Choroid plexus epithelial cell (primary cell): Measurements from ENCODE around the gene SLC16A10.
"Not testable (repeated sequence)": the region's sequence is repeated elsewhere in the genome, so short reads cannot be mapped to it uniquely, and the experiment has no call there.

ENCODE experiments used
- DNase-seq: peaks from one replicate; pipeline ENCODE4 v3.0.0-alpha.2; 2010; ENCODE audit warnings: low read depth
- H3K4me3 ChIP-seq: 2 replicates; pipeline ENCODE4 v1.5.1; 2011; ENCODE audit warnings: low read depth, mild to moderate bottlenecking, control low read depth, low read length, moderate library complexity
- TF ChIP-seq, protein P1 (sequence below): conservative IDR thresholded peaks from 2 replicates; pipeline ENCODE4 v1.5.1; 2011; ENCODE audit warnings: low read depth, mild to moderate bottlenecking, control low read depth, inconsistent platforms, low read length, moderate library complexity

The SLC16A10 gene

DNA sequence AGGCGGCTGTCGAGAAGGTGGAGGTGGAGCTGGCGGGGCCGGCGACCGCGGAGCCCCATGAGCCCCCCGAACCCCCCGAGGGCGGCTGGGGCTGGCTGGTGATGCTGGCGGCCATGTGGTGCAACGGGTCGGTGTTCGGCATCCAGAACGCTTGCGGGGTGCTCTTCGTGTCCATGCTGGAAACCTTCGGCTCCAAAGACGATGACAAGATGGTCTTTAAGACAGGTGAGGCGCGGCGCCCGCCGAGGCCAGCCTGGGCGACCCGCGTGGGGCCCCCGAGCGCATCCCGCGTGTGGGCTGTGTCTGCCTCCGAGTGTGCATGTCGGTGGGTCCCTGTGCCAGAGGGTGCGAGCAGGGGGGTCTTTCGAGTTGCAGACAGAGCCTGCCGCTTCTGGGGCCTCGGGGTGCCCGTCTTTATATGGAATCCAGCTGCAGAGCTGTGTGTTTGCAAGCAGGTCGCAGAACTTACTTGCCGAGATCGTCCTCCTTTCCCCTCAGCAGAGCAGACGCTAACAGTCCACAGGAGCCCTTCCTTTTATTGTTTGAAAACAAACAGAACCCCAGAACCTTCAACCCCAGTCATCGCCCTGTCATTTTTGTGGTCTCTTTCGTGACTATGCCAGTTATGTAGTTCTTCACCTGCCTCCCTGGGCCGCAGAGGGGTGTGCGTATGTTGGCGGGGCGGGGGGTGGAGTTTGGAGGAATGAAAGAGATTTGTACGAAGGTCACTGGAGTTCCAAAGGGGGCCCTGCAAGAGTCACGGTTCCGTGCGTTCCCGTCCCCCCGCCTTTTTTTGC lies 766 bp downstream of the SLC16A10 start:
- H3K4me3 ChIP-seq, result peak overlapping the region; percentile 56
- TF ChIP-seq, protein P1, sequence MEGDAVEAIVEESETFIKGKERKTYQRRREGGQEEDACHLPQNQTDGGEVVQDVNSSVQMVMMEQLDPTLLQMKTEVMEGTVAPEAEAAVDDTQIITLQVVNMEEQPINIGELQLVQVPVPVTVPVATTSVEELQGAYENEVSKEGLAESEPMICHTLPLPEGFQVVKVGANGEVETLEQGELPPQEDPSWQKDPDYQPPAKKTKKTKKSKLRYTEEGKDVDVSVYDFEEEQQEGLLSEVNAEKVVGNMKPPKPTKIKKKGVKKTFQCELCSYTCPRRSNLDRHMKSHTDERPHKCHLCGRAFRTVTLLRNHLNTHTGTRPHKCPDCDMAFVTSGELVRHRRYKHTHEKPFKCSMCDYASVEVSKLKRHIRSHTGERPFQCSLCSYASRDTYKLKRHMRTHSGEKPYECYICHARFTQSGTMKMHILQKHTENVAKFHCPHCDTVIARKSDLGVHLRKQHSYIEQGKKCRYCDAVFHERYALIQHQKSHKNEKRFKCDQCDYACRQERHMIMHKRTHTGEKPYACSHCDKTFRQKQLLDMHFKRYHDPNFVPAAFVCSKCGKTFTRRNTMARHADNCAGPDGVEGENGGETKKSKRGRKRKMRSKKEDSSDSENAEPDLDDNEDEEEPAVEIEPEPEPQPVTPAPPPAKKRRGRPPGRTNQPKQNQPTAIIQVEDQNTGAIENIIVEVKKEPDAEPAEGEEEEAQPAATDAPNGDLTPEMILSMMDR, result no peak
- DNase-seq, result peak; percentile 28

DNA sequence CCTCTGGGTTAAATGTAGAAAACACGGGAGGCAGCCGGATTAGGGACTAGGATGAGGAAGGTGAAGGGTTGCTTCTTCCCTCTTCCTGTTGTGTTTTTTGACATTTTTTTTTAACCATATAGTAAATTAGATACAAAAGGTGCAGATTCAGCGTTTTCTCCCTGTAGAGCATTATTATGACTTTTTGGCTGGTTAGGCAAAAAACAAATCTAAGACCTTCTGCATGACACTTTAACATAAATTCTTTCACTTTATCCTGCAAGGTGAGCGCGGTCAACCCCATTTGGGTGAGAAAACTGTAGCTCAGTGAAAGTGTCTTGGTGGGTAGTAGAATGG lies 1.3 kb downstream of the SLC16A10 start:
- DNase-seq, result no peak
- TF ChIP-seq, protein P1, result no peak
- peak overlapping the region; percentile 56 for H3K4me3 ChIP-seq

DNA sequence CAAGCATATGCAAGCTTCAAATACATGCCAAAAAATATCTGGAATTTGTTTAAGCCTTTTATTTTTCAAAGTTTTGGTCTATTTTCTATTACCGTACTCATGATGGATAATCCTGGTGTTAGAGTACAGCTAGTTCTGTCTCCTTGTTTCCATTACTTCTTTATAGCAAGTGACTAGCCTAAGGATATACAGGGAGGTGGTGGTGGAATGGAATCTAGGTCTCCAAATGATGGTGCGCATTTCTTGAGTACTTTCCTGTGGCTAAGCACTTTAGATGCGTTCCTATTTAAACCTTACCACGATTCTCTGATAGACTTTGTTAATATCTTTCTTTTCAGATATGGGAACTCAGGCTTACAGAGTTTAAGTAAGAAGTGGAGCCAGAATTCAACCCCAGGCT lies 3.5 kb downstream of the SLC16A10 start:
- H3K4me3 ChIP-seq, result no peak overlapping the region
- DNase-seq, result no peak
- TF ChIP-seq, protein P1, result no peak

DNA sequence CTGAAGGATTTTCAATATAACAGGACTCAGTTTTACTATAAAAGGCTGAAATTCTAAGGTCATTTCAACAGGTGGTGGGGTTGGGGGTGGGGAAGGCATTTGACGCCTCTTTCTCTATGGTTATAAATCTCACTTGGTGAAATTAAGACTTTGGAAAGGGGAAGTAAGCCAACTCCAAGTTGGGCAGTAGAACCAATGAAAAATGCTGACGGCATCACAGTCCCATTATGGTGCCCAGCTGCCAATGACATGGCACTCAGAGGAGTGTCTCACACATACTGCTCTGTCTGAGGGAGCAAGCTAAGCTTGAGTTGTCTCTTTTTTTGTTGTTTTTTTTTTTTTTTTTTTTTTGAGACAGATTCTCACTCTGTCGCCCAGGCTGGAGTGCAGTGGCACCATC lies 4.7 kb downstream of the SLC16A10 start:
- TF ChIP-seq, protein P1, result no peak
- no peak overlapping the region for H3K4me3 ChIP-seq
- DNase-seq, result no peak

DNA sequence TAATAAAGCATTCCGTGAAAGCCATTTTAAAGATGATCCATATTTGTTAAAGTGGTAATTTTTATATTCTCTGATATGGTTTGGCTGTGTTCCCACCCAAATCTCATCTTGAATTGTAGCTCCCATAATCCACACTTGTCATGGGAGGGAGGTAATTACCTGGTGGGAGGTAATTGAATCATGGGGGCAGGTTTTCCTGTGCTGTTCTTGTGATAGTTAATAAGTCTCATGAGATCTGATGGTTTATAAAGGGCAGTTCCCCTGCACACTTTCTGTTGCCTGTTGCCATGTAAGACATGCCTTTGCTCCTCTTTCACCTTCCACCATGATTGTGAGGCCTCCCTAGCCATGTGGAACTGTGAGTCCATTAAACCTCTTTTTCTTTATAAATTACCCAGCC lies 8.2 kb downstream of the SLC16A10 start:
- not testable (repeated sequence) for DNase-seq, H3K4me3 ChIP-seq

DNA sequence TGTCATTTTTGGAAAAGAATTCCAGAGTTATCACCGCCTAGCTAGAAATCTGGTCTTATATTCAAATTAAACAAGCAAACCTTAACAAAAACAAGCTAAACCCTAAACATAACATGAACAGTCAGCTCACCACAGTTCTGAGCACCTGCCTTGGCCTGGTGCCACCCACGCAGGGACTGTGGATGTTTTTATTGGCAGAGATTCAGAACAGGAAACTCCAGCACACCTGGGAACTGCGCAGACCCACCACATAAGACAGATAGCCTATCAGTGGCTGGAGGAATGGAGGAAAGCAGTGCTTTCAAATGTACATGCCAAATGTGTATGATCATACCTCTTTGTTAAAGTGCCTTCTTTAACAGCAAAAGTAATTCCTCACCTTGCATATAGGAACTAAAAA lies 8.9 kb downstream of the SLC16A10 start:
- no peak overlapping the region for H3K4me3 ChIP-seq
- DNase-seq, result no peak
- TF ChIP-seq, protein P1, result no peak

DNA sequence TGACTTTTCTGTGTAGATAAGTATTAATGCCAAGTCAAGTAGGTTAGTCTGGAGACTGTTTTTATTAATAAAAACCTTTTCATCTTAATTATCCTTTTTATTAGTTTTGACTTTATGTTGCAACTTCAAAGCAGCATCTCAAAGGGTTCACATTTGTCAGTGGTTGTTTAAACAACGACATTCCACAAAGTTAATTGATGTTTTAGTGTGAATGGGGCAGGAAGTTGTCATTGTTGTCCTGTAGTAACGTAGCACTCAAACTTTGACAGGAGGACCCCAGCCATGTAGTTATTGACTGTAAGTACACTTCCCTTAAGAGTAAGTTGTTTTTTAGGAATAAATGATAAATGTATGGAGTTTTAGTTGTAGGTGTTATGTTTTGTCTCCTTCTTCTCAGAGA lies 11.3 kb downstream of the SLC16A10 start:
- H3K4me3 ChIP-seq, result no peak overlapping the region
- no peak for DNase-seq
- TF ChIP-seq, protein P1, result no peak
